GM18861 (cell line): Measurements from ENCODE around the gene AMMECR1.

Experiments used
- ATAC-seq: cut with Tn5 transposase; IDR thresholded peaks from one replicate; pipeline ENCODE4 v1.9.1; 2021; ENCODE audit not compliant: unreplicated experiment

The AMMECR1 gene

DNA sequence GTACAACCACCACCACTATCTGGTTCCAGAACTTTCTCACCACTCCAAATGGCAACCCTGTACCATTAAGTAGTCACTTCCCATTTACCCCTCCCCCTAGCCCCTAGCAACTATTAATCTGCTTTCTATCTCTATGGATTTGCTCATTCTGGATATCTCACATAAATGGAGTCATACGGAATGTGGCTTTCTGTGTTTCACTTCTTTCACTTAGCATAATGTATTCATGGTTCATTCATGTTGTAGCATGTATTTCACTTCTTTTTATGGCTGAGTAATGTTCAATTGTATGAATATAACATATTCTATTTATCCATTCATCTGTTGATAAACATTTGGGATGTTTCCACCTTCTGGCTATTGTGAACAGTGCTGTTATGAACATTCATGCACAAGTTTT is 104.7 kb downstream of the AMMECR1 start:
- no peak for ATAC-seq

GRCh38 chrX:110212299-110212698 is 105.6 kb downstream of the AMMECR1 start:
- no peak for ATAC-seq

DNA sequence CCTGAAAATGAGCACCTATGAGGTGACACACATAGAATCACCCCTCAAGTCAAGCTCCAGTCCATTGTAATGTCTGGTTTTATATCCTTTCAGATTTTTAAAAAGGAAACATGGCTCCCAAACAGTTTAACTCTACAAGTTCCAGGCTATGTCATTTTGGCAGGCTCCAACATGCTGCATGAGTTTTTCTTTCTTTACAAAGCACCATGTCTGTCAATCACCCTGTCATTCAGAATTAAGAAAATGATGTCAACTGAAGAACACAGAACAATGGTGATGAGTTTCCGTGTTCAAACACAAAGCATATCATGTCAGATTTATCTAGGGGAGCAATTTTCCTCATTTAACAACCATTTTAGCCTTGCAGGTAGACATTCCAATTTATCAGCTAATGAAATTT is 106.5 kb downstream of the AMMECR1 start:
- ATAC-seq, result no peak

DNA sequence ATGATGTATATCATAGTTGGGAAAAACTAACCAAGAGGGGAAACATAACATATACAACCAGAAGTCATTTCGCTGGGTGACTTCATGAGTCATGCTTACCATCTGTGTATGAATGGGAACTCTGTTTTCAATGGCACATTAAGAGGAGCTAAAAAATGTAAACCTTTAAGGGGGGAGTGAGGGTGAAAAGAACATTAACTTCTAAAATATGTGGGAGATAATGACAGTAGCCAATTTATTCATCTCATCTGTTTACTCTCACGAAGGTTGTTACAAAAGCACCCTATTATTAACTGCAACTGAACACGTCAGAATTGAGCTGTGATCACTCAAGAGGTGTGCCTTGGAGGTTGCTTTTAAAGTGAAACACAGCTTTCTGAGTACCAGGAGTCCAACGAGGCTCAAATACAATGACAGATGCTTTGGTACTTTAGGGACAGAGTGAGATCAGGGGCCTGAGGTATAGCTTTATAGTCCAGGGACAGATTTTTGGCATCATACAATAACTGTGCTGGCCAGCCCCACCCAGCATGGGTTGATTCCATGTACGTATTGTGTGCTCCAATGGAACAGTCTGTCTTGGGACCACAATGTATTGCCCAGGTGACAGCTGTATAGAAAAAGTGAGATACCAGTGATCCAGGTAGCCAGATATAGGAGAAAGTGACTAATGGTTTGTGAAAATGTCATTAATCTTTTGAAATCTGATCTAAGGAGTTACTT is 107.3 kb downstream of the AMMECR1 start:
- no peak for ATAC-seq

DNA sequence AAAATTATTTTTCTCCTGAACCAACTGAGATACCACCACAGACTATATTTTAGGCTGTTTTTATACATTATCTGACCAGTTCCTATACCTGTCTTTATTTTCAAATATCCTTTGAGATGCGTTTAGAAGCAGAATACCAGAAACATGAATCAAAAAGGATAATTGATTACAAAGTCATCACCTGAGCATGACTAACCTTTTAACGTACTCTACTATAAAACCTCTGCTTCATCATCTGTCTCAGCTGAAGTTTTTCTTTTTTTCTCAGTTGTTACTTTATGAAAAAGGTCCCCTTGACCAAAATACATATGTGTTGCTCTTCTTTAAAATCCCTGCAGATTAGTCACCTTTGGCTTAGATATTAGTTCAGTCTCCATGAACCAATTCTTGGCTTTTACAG is 109.8 kb downstream of the AMMECR1 start:
- ATAC-seq, result no peak

DNA sequence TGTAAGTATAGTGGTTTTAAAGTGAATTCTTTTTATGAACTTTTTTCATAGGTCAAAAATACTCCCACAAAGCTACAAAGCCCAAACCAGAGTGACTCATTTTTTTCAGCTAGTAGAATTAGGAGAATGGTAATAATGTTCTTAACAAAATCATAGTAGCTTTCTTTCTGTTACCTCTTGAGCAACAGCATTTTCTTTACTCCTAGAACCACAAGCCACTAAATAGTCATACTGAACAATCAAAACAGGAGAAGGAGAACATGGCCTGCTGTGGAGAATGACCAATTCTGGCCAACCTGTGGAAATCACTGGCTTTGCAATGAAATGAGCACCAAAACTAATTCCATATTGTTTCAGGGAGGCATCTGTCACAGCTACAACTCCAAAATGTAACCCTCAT is 112.9 kb downstream of the AMMECR1 start:
- ATAC-seq, result no peak

GRCh38 chrX:110201799-110202198 is 116.1 kb downstream of the AMMECR1 start:
- ATAC-seq, result no peak

DNA sequence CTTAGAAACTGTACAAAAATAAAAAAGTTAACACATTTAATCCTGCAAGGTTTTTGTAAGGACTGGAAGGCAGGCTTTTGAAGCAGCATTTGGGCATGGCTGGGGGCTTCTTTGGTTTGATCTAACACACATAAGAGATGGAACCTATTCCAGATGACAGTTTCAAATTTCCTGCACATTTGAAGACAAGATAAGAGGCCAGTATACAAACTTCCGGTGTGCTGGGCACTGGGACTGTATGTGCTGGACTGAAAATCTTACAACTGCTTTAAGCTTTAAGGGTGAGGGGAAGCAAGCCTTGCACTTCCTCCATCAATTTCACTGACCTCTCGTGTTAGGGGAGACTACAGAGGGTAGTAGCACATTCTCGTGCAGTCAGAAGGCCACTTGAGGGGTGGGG is 122.9 kb downstream of the AMMECR1 start:
- no peak for ATAC-seq

DNA sequence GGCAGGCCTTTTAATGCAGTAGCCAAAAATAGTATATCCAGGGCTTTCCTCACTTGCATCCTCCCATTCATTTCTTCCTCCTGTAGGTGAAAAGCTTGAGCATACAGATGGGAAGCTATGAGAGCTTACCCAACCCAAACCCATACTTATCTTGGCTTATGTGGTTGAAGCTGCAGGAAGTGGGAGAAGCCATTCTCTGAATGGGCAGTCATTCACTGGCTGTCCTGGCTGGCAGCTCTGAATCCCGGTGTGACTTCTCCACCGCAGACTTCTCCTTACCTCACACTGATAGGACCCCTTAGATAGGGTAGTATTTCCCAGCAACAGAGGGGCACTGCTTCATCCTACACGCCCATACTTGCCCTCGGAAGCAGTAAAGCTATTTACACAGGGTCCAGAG is 125.4 kb downstream of the AMMECR1 start:
- no peak for ATAC-seq

DNA sequence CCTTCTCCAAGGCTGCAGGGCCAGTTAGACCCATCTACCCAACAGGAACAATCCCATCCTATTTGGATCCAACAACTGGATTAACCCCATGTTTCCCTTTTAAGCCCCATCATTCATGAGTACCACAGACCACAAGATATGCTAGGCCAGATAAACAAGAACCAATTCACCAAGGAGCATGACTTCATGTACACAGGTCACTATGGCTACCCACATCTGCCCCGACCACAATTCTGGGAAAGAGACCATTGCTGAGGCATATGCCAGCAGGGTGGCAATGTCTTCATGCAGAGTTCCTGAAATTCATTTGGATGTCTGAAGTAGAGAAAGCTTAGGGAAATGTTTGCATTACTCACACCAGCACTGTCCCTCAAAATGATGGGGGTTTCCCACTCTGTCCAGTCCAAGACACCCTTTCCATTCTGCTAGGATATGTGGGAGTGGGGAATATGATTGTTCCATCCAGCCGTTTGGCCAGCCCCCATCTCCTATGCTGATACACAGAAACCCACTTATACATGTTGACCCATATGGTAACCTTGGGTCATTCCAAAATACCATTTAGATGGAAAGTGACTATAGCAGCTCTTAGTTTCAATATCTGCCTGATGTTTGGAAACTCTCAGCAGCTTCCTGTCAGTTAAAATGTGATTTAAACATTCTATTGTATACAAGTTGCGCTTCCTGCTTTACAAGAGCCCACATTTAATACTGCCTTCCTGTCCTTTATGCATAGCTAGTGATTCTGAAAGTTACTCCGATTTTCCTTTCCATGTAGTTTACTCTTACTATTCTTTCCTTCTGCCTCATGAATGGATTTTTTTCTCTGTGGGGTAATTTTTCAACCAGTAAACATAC is 129.0 kb downstream of the AMMECR1 start:
- ATAC-seq, result no peak

GRCh38 chrX:110183314-110183713 is 134.6 kb downstream of the AMMECR1 start:
- ATAC-seq, result no peak

GRCh38 chrX:110182865-110183264 is 135.0 kb downstream of the AMMECR1 start:
- no peak for ATAC-seq

DNA sequence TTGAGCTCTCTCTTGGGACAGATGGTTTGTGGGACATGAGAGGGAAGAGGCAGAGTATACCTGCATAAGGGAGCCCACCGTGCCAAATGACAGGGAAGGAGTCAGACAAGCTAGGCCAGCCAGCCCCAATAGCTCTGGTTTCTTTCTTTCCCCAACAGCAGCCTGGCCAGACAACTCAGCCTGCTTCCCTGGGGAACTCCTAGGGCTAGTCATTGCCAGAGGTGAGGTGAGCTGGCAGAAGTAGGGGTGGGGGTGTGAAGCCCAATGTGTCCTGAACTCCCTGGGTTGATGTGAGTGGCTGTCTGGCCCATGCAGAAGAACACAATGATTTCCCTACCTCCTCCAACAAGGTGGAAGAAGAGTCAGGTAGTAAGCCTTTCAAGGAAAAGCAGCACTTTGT is 135.5 kb downstream of the AMMECR1 start:
- ATAC-seq, result no peak

DNA sequence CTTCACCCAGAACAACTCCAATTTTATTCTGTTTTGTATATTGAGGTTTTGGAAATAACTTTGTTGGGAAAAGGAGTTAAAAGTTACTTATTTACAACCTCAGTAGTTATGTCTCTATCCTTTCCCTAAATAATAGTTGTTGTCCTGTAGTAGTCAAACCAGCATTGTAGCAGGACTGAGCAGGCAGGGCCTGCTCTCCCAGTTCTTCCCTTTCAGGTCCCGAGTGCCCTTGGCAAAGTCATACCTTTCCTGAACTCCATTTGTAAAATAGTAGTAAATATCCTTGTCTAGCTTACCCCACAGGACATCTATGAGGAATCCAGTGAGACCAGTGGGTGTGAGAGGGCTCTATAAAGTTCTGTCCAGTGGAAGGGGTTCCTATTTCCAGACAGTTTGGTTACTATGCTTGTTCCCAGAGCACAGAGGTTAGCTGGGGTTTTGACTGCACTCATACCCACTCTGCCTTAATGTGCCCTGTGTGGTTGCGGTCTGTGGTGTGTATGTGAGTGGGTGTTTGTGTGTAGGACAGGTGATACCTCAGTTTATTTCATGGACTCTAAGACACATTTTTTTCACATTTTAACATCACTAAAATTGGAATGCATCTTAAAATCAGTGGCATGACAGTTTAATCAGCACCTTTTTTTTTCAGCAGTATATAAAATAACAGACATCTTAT is 136.3 kb downstream of the AMMECR1 start:
- ATAC-seq, result no peak

DNA sequence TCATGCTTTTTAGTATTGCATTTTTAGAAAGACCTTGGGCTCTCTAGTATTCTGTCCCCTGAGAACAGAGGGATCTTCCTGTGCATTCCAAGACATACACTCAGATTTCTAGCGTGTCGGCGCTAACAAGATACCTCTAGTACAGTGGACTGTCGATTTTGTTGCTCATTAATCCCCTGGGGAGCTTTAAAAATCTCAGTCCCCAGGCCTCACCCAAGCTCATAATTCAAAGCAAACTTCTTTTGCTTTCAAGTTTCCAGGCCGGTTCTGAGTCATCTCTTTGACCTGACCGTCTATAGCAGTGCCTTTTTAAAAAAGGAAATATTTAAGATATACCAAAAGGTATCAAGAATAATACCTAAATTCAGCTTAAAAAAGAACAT is 137.0 kb downstream of the AMMECR1 start:
- peak; percentile 51 for ATAC-seq

DNA sequence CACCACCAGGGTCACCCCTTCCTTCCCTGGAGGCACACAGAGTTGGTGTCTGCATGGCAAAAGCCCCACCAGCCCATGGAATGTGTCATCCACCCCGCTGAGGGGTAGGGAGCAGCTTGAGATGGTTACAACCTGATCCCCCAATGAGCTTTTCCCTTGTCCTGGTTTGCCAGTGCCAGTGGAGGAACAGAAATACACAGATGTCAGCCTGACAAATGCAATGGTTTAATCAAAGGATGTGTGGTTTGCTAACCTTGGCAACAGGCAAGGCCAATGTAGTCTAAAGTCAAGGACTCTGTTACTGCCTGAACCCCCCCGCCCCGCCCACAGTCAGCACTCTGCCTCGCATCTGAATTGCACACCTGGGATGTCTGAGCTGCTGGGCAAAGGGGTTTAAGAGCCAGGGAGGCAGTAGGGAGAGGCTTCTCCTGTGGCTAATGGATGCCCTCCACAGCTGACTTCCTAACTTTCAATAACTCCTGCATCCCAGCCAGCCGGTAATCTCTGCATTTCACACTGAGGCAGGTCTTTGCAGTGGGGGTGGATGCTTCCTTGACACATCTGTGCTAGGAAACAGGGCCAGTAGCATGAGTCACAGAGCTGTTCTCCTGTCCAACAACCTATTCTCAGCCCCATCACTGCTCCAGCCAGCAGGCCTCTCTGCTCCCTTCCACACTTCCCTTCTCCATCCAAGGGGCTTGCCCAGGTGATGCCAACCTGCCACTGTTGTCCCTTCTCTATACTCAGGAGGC is 137.5 kb downstream of the AMMECR1 start:
- peak; percentile 11 for ATAC-seq

DNA sequence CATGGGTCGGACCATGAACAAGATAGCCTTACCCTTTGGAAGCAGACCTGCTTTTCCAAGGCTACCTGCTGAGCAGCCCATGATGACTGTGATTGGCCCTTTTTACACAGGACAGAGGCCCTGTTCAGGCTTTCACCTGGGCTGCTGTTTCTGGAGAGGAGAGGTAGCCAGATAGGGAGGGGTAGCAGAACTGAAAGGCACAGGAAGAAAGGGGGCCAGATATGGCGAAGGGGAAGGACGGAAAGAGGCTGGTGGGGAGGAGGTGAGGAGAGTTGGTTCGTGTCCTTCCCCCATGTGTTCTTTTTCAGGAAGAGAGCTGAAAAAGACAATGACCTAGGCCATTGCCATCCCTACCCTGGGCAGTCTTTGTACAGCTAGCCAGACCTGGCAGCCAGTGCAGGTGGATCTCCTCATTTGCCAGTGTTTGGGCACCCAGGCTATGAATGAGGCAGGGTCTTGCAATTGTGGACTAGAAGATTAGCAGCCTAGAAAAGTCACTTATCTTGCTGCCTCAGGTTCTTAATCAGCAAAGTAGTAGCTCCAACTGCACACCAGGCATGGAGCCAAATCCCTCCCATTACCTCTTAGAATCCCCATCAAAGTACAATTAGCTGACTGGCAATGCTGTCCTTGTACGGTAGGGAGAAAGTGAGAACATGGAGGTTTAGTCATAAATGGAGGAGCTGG is 139.6 kb downstream of the AMMECR1 start:
- ATAC-seq, result no peak

GRCh38 chrX:110175696-110176095 is 142.2 kb downstream of the AMMECR1 start:
- ATAC-seq, result no peak

- ATAC-seq, result no peak
Measured at GRCh38 chrX:110175146-110175545, 142.7 kb downstream of the AMMECR1 start.
